Dermis microvascular lymphatic vessel endothelial cell (primary cell): ENCODE data around the gene ZNF827. TPM values are rescaled to one million over a fixed set of nuclear protein-coding genes. Genes with fewer than 3 reads are reported as not detected.
A peak's percentile ranks its signal among the peaks of the same experiment; 100 is the strongest.

ENCODE experiments used
- DNase-seq, 2 donors: peaks; one replicate each; pipeline versions ENCODE4 v3.0.0 to v3.0.0-alpha.2; 2010; ENCODE audit warnings: low read depth in 2 of 2
- total RNA-seq: library from RNA; depleted of rRNA; stranded (reverse); fragments of >200 nt; gene quantifications from 2 replicates; pipeline ENCODE4 v1.2.1, GENCODE V29; 2014

The ZNF827 gene
- total RNA-seq, 1 donor from 2014 or later = 1.3 TPM

DNA sequence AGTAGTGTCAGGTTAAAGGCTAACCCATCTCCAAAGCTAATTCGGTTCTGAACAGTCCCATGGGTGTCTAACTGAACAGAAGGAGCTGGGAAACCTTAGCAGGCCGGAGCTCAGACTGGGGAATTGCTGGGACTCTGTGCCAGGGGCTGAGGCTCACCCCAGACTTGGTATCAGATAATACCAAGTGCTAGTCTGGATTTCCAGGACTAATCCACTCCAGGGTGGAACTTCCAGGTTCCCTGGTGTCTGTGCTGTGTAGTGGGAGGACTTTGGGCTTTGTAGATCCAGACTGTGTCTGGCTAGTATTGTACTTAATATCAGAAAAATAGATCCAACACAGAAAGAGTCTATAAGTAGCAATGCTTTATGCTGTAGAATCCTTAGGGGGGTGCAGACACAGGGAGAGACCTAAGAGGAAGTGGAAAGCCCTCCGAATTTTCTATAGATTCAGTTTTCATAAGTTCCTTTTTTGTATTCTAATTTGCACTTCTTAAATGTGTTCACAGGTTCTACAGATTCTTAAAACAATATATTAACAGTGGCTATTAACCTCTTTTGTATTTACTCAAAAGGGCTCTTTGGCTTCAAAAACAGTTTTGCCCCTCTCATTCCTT, 4.1 kb downstream of the ZNF827 start:
- DNase-seq = no peak

DNA sequence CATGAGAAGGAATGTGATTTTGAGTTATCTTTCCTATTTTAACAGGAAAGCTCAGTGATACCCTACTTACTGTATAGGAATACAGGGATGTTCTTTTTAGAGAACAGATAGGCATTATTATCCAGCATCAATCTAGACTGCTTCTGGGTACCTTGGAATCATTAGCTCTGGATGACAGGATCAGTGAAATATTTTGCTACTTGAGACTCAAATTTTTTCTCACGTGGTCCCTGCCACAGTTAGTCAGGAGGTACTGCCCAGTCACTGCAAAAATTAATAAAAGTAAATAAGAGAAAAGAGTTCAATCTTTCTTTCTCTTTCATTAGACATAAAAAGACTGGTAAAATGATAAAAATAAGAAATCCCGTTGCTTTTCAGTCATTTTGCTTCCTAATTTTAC, 5.5 kb downstream of the ZNF827 start:
- no peak for DNase-seq

DNA sequence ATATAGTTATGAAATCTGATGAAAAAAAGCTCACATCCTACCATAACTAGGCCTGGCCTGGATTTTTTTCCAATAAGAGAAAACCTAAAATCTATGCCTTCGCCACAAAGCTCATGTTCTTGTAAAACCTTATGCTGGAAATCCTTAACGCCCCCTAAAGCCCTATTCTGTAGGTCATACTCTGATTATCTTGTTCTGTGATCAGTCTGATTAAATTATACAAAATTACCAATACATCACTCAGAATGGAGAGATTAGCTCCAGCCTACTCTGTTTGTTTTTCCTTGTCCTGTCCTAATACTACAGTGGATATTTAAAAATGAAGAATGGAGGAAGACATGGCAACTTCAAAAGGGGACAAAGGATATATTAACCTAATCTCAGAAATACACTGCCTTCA, 7.2 kb downstream of the ZNF827 start:
- no peak for DNase-seq

DNA sequence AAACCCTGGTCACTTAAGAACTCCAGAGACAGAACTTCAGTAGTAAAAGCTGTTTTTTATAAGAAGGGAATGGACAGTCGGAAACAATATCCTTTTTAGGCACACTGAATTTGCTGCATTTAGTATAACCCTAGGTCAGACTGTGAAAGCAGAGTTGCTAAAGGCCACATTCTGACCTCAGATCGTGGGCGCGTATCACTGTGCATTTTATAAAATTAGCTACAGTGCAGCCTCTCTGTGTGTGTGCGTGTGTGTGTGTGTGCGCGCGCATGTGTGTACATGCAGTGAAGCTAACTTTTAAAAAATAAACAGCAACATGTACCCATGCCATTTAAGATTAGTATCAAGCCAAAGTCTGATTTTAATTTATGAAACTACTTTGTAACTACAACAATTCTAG, 8.0 kb downstream of the ZNF827 start:
- no peak for DNase-seq

DNA sequence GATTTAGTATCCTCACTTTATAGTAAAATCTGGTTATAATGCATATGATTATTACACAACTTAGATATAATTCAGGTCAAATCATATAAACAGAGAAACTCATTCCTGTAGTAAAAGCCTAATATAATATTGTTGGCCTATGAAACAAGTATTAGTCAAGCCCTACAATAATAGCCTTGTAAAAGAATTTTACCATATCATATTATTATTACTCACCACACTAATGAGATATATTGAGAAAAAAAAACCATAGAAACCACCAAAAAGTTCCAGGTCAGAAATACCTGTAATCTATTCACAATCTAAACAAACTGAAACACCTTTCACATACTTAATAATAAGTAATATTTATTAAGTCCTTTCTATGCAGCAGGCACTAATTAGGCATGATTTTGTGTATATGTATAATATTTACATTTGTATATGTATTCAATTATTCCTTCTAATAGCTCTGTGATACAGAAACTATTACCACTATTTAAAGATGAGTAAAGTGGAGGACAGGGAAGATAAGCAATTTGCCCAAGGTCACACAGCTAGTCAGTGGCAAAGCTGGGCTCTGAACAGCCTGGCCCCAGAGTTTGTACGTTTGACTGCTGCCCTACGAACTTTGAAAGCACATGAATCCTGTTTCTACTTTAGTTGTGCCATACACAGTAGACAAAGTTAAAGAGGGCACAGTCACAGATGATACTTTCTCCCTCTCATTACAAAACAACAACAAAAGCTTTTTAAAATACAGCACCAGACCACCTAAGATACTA, 9.0 kb downstream of the ZNF827 start:
- no peak for DNase-seq

DNA sequence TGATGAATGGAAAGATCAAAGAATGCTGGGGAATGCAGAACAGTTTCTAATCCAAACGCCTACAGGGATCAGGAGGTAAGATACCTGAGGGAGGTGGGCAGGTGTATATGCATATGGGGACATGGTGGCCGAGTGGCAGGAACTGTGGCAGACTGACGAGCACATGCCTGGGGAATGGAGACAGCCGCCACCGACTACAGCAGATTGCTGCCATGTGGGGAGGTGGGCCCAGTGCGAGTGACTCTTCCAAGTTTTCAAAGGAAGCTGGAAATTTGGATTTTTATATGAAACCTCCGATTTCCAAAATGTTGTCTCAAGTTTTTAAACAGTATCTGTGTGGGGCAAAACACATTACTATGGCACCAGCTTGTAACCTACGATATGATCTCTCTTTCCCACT, 9.9 kb downstream of the ZNF827 start:
- no peak for DNase-seq

DNA sequence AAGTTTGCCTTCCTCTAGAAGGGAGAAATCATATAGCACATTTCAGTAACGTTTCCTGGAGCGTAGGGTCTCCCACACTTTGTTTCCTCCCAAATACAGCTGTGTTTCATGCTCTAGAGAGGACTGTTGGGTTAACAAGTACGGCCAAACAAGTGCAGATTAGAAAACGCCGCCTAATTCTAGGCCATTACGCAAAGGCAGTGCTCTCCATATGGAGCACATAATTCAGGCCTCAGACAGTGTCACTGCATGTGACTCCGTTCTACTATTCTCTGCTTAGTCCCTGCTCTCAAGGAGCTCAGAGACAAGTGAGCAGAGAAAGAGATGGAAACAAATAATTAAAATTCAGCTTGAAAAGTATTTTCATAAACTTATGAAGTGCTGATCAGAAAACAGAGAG, 11.6 kb downstream of the ZNF827 start:
- no peak for DNase-seq

DNA sequence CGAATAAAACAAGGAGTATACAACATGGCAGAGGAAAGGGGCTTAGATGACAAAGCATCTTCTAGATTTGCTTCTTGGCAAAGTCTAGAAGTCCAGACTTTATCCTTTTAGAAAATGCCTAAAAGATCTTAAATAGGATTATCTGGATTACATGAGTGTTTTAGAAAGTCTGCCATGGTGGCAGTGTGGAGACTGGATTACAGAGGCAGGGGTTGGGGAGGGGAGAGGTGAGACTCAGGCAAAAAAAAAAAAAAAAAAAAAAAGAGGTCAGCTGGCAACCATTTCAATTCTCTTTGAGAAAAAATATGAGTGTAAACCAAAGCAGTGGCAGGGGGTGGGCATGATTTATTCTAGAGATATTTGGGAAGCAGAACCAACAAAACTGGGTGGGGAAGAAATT, 17.4 kb downstream of the ZNF827 start:
- no peak for DNase-seq

DNA sequence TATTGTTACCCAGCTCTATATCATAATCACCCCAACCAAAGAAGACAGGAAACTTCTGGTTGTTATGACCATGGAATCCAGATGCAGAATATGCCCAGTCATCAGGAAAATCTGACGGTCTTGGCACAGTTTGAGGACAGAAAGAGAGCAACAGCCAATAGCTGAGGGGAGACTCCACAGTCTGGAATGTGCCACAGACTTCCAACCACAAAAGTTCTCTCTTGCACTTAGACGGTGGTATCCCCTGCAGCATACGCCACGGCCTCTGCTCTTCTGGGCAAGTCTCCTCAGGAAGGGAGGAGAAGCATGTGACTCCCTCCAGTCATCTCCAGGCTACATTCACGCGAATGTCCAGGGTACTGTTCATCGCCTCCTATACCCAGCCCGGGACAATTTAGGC, 18.4 kb downstream of the ZNF827 start:
- DNase-seq = peak; percentile 93 to 96

DNA sequence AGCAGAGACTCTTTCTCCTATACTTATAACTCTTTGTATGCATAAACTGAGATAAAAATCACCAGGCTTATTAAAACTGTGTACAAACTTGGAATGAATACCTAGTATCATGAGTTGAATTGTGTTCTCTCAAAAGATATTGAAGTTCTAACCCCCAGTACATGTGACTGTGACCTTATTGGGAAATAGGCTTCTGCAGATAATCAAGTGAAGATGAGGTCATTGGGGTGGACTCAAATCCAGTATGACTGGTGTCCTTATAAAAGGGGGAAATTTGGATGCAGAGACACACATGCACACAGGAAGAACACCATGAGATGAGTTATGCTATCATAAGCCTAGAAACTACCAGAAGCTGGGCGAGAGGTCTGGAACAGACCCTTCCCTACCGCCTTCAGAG, 26.2 kb downstream of the ZNF827 start:
- DNase-seq = no peak

DNA sequence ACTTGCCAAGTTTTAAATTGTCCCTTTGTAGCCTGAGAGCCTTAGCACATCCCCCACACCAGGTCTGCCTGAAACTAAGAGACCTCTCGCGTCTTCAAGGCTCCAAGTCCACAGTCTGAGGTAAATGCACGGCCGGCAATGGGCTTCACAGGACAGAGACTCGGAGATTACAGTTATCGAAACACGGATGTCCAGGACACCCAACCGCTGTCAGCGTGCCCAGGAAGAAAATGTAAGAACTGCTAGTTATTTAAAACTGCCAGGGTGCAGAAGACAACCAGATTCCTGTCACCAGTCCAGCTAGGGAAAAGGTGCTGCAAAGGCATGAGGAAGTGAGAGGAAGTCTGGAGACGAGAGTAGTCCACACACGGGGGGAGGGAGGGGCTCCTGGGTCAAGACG, 28.9 kb downstream of the ZNF827 start:
- DNase-seq = no peak

DNA sequence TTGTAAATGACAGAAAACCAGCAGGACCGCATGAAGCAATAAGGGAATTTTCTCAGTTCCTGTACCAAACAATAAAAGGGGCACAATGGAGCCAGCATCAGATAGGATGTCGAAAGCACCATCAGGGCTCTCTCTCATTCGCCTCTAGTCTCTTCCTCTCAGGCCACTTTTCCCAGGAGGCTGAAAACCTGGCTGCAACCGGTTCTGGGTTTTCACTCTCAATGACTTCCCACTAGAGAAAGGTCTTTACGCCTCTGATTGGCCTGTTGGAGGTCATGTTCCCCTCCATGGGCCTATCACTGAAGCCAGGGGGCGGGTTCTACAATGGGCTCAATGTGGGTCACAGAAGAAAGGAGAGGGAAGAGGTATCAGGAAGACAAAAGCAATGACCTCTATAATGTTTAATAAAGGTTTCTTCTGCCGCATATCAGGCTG, 29.3 kb downstream of the ZNF827 start:
- no peak for DNase-seq

DNA sequence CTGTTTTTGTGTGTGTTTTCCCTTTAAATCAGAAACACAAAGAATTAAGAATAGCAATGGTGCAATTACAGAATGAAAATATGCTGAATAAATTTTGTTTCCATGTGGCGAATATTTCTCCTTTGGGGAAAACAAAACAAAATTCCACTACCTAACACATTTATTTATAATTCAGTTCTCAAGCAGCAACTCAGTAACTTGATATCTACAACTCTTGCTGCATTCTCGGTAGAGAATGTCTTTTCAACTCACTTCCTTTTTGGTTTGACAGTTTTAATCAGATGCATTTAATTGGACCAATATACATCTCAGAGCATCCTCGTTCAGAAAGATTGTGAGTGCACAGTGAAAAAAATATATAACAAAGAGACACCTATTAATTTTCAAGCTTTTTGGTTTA, 30.8 kb downstream of the ZNF827 start:
- no peak for DNase-seq

DNA sequence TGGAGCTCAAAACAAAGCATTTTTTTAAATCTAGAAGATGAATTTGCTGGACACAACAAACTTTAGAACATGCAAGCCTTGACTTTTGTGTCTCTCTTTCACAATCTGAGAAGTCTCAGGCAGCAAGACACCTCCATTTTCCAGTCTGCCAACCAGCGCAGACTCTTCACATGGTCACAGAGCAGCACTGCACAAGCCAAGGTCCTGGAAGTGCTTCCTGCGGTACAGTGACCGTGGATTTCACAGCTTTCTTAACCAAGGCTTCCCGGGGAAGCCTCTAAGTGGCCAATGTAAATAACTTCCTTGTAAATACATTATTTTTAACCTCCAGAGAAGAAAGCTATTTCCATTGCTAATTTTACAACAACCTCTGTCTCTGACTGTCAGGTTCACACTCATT, 31.2 kb downstream of the ZNF827 start:
- peak in 1 of 2 donors; percentile 14 for DNase-seq

DNA sequence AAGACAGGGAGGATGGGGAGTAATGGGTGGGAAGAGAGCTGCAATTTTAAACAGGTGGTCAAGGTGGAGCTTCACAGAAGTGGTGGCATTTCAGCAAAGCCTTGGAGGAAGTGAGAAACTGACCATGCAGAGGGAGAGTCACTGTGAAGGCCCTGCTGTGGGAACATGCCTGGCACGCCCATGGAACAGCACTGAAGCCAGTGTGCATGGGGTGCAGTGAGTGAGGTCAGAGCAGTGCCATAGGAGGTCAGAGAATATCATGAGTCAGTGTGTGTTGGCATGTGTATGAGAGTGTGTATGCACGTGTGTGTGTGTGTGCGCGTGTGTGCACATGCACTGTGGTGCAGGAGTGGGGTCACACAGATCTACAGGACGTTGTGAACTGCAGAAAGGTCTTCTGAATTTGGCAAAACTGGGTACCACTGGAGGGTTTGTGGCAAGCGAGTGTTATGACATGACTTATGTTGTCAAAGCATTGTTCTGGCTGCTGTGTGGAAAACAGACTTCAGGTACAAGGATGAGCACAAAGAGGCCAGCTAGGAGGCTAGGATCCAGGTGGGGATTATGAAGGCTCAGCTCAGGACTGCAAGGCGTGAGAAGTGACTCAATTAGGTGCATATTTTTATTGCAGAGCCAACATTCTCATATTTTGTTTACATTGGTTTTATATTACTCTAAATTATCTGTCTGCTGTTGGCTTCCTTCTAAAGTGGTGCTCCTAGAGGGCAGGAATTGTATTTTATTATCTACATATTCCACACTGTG, 34.0 kb downstream of the ZNF827 start:
- DNase-seq = no peak

DNA sequence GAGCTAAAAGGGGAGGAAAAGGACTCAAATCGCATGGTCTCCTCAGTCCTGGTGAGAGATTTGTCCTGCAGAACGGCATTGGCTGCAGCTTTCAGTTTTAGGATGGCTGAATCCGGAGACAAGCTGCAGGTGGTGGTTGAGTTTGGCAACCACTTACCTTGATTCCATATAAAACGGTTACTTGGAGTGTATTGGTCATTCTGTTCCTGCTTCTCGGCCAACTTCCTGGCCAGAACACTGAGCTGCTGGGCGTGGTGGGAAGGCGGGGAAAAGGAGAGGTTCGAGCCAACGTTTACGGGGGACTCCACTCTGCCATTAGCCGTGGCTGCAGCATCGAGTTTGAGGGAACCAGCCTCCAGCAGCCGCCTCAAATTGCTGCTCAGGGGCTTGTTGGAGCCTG, 36.1 kb downstream of the ZNF827 start:
- no peak for DNase-seq

DNA sequence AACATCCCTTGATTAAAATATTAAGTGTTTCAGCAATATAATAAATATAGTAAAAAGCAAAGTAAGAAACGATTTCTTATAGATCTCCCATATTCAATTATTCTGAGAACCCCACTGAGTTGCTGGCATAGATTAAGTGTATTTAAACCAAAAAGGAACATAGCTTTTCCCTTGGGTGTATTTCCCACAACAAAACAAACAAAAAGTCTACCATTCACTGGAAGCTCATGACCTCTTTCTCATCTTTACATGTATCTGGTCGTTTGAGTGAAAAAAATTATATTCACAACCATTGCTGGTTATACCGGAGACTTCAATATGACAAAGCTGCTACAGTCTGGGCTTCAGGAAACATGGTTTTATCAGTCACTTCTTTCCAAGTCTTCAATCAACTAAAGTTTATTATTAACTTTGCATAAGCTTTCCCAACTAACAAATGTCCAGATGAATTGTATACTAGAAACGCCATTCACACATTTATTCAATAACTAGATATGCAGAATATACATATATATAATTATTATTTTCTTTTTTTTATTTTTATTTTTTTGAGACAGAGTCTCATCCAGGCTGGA, 38.6 kb downstream of the ZNF827 start:
- DNase-seq = no peak

DNA sequence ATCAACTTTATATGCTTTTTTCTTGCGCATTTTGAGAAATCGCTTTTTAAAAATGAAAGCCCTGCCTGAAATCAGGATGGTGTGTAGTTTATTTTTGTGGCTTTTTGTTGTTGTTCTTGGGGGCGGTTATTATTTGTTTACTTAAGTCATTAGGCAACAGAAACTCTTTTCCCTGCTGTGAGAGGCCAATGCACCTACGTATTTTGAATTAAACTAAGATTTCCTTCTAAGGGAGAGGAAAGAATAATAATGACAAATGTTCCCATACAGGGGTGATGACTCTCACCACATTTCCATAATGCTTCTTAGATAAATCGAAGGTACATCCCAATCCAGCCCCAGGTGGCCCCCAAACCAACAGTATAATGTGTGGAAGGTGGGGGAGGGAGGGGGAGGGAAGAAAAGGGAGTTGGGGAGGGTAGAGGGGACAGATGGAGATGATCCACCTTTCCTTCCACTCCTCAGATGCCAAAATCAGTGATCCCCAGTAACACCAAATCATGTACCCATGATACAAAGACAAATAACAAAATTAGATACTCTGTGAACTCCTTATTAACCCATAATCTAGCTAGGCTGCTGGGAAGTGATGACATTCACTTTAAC, 39.6 kb downstream of the ZNF827 start:
- no peak for DNase-seq

DNA sequence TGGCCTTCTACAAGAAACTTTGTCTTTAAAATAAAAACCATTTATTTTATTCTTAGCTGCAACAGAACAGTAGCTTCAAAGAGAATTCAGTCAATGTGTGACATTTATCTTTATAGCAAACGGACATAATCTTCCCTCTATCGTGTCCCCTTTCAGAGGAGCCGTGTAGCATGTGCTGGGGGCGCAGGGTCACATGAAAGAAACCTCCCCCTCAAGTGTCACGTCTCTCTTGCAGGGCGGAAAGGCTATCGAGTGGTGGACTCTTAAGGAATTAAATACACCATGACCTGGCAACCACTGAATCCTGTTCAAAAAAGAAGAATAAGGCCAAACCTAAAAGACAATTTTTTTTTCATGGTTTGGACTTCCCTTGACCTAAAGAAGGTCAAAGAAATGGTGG, 40.2 kb downstream of the ZNF827 start:
- DNase-seq = no peak

DNA sequence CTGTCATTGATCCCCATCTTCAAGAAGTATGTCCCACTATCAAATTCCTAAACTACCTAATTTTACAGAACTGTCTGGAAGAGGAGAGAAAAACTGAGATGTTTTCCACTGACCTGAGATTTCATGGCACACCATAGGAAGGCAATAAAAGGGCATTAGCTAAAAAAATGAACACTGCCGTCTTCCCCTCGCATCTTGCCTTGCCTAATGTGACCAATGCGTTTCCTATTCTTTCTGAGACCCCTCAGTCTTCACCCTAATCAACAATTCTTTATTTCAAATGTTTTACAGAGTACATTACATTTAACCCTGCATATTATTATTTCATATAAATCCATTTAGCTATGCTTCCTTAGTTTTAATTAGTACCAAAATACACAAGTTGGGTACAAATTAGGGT, 43.6 kb downstream of the ZNF827 start:
- no peak for DNase-seq

DNA sequence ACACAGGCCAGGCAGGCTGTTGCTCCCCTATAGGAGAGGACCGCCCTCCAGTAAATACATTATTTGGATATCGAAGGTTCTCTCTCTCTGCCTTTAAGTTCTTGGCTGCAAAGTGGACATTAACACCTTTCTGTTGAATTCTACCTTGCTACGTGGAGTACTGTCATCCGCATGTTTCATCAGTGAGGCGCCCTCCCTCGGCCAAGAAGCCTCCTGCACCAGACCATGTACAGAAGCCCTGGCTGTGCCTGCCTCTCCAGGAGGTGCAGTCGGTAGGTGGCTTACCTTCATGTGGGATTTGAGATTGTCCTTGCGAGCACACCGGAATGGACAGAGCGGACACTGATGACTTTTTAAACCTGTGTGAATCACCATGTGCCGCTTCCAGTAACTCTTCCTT, 46.7 kb downstream of the ZNF827 start:
- no peak for DNase-seq

DNA sequence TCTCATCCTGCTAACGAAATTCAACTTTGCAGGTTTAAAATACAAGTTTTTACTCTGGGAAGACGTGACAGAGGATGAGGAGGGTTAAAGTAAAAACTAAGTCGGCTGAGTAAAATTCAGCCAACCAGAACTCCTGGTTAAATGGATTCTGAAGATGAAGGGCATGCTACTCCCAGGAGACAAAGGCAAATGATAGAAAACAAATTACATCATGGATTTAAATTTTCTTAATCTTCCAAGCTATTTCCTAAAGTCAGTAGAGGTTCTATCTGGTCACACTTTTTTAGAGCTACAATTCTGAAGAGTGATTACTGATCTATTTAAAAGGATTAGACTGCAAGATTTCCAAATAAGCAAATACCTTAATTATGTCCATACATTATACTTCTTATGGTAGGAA, 47.9 kb downstream of the ZNF827 start:
- DNase-seq = no peak
